ENCODE results near the gene STAT3.

Gene STAT3

GRCh38 chr17:42388381-42389134 lies at the start of gene STAT3:
Gene STAT3, minus strand, starts transcription at chr17:42388442. Its CDS starts 39,926 bp downstream, at chr17:42348516.
- Histone ChIP-seq H3K4me3 (ENCODE audit: low read depth in 1 of 2, low read length in 2 of 2) (peak within 1 kb of the TSS; percentile 60 to 68; a peak in 3 of 4 replicates), H3K27ac (ENCODE audit: low read length) (peak within 1 kb of the TSS; percentile 69), H3K4me1 (ENCODE audit: insufficient read depth, low read length) (peaks cover 22% of the 10 kb centered on the region), H3K4me2 (ENCODE audit: insufficient read depth, low read length) (peak within 1 kb of the TSS; percentile 74), H3K9ac (ENCODE audit: low read depth, low read length) (peak within 1 kb of the TSS; percentile 70), H2AFZ (ENCODE audit: low read depth, low read length) (peak within 1 kb of the TSS; percentile 80), H3K27me3 (ENCODE audit: insufficient read depth, low read length, poor library complexity) (no peaks in the 10 kb centered on the region), H3K79me2 (ENCODE audit: insufficient read depth, low read length) (peaks cover 12% of the 10 kb centered on the region), H4K20me1 (ENCODE audit: insufficient read depth, low read length) (no peaks in the 10 kb centered on the region; the same call in 1 of the 2 replicates), H3K36me3 (ENCODE audit: insufficient read depth, low read length) (no peaks in the 10 kb centered on the region), H3K9me3 (ENCODE audit: insufficient read depth, low read length, severe bottlenecking) (no peaks in the 10 kb centered on the region)
- DNase-seq, result peak; percentile 100
- peak; percentile 97 for ATAC-seq (ENCODE audit: insufficient read depth, low read depth)
- no peak for TF ChIP-seq CTCF (IDR thresholded peaks at IDR 0.05; ENCODE audit: borderline replicate concordance, extremely low read depth, low read length, poor library complexity, severe bottlenecking)
- TF ChIP-seq EZH2 (IDR thresholded peaks at IDR 0.05; ENCODE audit: borderline replicate concordance, low read depth, low read length, severe bottlenecking), result no peak

GRCh38 chr17:42436391-42436790 lies 48.1 kb upstream of the STAT3 start:
- Histone ChIP-seq H3K79me2 (ENCODE audit: insufficient read depth, low read length) (no peaks in the 10 kb centered on the region), H3K4me3 (ENCODE audit: low read depth in 1 of 2, low read length in 2 of 2) (no peak overlapping the region), H3K27ac (ENCODE audit: low read length) (no peak overlapping the region), H3K4me2 (ENCODE audit: insufficient read depth, low read length) (no peak overlapping the region), H3K9me3 (ENCODE audit: insufficient read depth, low read length, severe bottlenecking) (no peaks in the 10 kb centered on the region), H3K27me3 (ENCODE audit: insufficient read depth, low read length, poor library complexity) (peaks cover 8% of the 10 kb centered on the region), H3K36me3 (ENCODE audit: insufficient read depth, low read length) (no peaks in the 10 kb centered on the region), H2AFZ (ENCODE audit: low read depth, low read length) (no peak overlapping the region), H3K9ac (ENCODE audit: low read depth, low read length) (no peak overlapping the region), H4K20me1 (ENCODE audit: insufficient read depth, low read length) (no peaks in the 10 kb centered on the region), H3K4me1 (ENCODE audit: insufficient read depth, low read length) (no peaks in the 10 kb centered on the region)
- no peak for TF ChIP-seq CTCF (IDR thresholded peaks at IDR 0.05; ENCODE audit: borderline replicate concordance, extremely low read depth, low read length, poor library complexity, severe bottlenecking)
- TF ChIP-seq EZH2 (IDR thresholded peaks at IDR 0.05; ENCODE audit: borderline replicate concordance, low read depth, low read length, severe bottlenecking), result no peak
- DNase-seq, result no peak
- ATAC-seq (ENCODE audit: insufficient read depth, low read depth), result no peak

GRCh38 chr17:42431758-42432161 lies 43.5 kb upstream of the STAT3 start:
- Histone ChIP-seq H4K20me1 (ENCODE audit: insufficient read depth, low read length) (no peaks in the 10 kb centered on the region), H3K4me2 (ENCODE audit: insufficient read depth, low read length) (no peak overlapping the region), H3K27ac (ENCODE audit: low read length) (no peak overlapping the region), H3K9ac (ENCODE audit: low read depth, low read length) (no peak overlapping the region), H3K9me3 (ENCODE audit: insufficient read depth, low read length, severe bottlenecking) (no peaks in the 10 kb centered on the region), H3K79me2 (ENCODE audit: insufficient read depth, low read length) (no peaks in the 10 kb centered on the region), H3K4me3 (ENCODE audit: low read depth in 1 of 2, low read length in 2 of 2) (no peak overlapping the region), H3K4me1 (ENCODE audit: insufficient read depth, low read length) (no peaks in the 10 kb centered on the region), H2AFZ (ENCODE audit: low read depth, low read length) (no peak overlapping the region), H3K27me3 (ENCODE audit: insufficient read depth, low read length, poor library complexity) (peaks cover 8% of the 10 kb centered on the region), H3K36me3 (ENCODE audit: insufficient read depth, low read length) (no peaks in the 10 kb centered on the region)
- DNase-seq (no peak), ATAC-seq (ENCODE audit: insufficient read depth, low read depth) (no peak)
- TF ChIP-seq CTCF (IDR thresholded peaks at IDR 0.05; ENCODE audit: borderline replicate concordance, extremely low read depth, low read length, poor library complexity, severe bottlenecking) (no peak), EZH2 (IDR thresholded peaks at IDR 0.05; ENCODE audit: borderline replicate concordance, low read depth, low read length, severe bottlenecking) (no peak)
